NCI-H1436 treated with DMSO at 0.1 percent for 48 hours (cell line): ENCODE measurements around the gene PRKAG2.
"Not testable (repeated sequence)": the region's sequence is repeated elsewhere in the genome, so short reads cannot be mapped to it uniquely, and the experiment has no call there.

Source experiments
- DNase-seq: peaks from one replicate; lab custom pipeline; 2025; lab: John Stamatoyannopoulos, UW

The PRKAG2 gene

DNA sequence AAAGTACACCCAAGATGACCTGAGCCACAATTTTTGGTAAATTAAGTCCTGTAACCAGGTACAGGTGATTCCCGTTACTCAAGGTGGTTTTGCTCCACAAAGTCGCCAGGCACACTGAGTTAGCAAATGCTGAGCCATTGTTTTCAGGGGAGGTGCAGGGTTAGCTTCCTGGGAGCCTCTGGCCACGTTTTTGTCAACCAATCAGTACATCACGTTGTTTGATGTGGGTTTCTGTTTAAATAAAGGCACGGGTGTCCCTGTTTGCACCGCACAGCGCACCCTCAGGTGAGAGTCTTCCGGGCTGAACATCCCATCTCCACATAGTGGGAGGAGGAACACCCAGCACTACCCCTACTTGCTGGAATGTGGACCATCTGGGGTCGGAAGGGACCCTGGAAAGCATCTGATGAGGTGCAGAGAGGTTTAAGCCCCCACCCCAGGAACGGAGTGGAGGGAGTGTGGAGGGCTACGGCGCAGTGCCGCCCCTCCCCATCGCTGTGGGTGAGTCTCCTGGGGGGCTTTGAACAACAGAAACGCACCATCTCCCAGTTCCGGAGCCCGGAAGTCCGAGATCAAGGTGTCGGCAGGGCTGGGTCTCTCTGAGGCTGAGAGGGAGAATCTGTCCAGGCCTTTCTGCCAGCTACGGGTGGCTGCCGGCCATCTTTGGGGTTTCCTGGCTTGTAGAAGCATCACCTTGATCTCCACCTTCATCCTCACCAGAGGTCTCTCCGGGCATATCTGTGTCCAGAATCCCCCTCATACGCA is 42.5 kb downstream of the PRKAG2 start:
- no peak for DNase-seq

DNA sequence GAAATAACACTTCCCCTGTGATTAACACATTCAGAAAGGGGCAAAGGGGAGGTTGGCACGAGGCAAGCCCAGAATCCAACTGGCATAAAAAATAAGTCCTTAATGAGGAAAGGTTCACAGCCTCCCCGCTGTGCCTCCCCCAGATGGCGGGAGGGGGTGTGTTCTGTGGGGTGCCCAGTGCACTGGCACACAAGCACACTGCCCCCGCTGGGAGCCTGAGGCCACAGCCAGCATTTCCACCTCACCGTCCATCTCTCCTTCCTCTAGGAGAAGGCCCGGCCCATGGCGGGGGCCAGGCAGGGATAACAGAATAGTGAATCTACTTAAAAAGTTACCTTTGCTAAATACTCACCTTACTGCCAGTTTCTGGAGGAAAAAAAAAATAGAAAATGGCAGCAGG is 43.2 kb downstream of the PRKAG2 start:
- no peak for DNase-seq

DNA sequence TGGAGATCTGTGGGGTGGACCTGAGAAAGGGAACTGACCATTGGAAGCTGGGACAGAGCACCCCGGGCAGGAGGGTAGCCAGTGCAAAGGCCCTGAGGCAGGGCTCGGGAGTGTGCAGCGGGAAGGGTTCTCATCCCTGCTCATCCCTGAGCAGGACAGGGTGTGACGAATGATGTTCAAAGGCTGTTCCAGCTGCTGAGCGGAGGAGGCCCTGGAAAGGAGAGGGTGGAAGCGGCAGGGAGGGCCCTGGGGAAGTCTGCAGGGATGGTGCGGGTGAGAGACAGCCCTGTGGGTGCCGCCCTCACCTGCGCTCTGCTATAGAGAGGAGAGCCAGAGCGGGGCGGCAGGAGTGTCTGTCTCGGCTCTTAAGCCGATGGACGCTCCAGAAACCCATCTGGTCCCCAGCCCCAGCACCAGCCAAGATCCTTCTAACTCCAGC is 43.7 kb downstream of the PRKAG2 start:
- no peak for DNase-seq

DNA sequence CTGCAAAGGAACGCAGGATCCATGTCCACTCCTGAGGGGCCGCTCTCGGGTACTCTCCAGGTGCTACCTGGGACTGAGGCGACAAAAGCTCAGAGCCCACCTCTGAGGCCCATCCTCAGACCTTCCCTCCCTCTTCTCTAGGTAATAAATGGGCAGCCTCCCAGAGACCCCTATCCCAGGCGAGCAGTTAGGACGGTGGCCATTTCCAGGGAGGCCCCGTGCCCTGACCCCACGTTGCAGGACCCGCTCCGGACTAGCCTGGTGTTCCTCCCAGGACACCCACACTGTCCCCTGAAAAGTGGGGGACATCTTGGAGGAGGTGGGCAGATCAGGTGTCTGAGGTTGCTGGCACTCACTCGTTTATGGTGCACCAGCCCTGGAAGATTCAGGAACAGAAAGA is 44.3 kb downstream of the PRKAG2 start:
- no peak for DNase-seq

DNA sequence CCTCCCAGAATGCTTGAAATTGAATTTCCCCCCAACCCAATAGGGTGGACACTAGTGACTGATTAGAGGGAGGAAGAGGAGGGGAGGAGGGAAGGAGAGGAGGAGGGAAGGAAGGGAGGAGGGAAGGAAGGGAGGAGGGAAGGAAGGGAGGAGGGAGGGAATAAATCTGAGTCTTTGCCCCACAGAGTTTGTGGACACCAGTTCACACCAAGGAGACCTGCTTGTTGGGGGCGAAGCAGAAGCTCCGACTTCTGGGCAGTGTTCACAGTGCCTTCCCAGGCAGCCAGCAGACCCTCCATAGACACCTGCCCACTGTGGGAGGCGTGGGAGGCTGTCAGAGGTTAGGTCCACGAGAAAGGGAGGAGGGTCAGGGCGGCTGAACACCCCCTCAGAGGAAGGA is 44.8 kb downstream of the PRKAG2 start:
- DNase-seq: no peak

DNA sequence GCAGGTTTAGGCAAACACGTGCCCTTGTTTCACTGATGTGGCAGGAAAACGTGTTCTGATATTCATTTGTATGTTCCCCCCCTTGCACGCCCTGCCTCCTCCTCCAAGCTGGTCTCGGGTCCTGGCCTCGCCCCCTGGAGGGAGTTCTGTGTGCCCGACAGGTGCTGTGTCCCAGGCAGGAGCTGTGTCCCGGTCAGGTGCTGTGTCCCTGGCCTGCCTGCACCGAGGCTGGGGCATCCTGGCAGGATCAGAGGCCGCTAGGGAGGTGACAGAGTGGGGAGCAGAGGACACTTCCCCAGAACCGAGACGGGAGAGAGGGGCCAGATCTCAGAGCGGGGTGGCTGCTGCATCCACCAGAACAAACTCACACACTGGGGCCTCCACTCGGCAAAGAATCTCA is 45.3 kb downstream of the PRKAG2 start:
- DNase-seq: no peak

DNA sequence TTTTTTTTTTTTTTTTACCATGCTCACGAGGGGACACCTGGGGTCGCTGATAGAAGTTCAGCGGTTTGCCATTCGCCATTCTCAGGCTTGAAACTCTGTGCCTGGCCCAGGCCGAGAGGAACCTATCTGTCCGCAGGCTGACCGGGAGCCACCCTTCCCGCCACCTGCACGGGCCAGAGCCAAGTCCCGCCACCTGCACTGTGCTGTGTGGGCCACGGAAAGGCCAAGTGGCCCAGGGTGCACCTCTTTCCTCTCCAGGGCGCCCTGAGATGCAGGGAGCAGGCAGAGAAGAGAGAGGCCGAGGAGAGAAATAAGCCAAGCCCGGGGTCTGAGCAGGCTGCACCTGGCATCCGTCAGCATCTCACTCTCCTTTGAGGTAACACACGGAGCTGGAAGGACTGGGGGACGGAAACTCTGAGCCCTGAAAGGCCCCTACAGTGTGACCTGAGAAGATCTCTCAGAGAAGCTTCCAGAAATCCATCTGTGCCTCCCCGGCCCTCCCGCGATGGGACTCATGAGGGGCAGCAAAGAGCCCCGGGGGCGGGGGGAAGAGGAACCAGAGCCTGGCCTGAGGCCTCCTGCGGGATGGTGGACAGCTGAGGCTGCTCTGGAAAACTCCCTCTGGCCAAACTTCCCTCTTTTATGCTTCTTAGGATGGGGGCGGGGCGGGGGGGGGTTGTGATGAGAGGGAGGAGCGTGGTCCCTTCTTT is 46.6 kb downstream of the PRKAG2 start:
- no peak for DNase-seq

DNA sequence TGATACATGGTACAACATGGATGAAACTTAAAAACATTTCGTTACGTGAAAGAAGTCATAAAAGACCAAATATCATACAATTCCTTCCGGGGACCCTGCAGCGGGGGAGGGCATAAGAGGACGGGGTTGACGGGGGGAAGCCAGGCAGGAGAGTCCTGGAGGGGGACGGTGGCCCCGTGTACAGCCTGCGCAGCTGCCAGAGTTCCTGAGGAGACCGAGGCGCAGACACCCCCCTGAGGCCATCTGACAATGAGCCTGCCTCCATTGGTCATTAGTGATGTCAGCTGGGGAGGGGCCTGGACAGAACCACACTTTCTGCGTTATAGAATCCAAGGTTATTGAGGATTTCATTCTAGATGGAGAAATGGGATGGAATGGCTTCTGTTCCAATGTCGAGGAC is 47.2 kb downstream of the PRKAG2 start:
- DNase-seq: no peak

DNA sequence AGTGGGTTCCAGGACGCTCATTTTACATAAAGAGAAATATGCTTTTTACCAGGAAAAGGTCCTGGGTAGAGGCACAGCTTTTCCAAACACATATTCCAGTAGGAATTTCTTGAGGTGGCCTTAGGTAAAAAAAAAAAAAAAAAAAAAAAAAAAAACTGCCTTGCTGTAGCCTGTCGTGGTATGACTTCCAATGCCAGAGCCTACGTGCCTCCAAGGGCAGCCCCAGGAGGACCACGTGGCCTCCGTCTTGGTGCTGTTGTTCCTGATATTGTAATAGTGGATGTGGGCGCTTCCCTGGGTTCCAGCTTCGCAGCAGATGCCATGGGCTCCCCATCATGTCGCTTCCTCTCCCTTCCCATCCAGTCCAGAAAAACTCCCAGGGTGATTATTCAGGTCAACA is 49.3 kb downstream of the PRKAG2 start:
- no peak for DNase-seq

DNA sequence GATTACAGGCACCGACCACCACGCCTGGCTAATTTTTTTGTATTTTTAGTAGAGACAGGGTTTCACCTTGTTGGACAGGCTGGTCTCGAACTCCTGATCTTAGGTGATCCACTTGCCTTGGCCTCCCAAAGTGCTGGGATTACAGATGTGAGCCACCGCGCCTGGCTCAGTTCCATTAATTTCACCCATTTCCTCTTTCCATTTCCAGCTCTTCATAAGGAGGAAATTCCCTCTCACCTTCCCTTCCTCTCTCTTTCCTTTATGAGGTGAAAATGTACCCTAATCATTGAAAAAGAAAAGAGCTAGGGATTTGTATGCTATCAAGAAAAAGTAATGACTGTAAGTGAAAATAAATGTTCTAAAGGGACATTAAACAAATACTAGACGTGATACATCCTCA is 50.6 kb downstream of the PRKAG2 start:
- DNase-seq: not testable (repeated sequence)

DNA sequence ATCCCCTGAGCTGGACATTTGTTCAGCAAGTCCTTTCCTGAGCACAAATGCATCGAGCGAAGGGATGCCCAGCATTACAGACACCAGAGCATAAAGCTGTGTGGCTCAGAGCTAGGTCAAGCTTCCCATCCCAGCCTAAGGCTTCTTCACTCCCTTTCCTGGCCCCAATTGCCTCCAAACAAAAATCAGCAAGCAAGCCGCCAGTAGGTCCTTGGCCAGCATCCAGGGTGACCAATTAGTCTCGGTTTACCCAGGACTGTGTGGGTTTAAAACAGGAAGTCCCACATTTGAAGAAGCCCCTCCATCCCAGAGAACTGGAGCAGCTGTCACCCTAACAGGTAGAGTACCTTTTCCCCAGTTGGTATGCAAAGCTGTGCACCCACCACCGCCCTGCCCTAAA is 51.2 kb downstream of the PRKAG2 start:
- no peak for DNase-seq

DNA sequence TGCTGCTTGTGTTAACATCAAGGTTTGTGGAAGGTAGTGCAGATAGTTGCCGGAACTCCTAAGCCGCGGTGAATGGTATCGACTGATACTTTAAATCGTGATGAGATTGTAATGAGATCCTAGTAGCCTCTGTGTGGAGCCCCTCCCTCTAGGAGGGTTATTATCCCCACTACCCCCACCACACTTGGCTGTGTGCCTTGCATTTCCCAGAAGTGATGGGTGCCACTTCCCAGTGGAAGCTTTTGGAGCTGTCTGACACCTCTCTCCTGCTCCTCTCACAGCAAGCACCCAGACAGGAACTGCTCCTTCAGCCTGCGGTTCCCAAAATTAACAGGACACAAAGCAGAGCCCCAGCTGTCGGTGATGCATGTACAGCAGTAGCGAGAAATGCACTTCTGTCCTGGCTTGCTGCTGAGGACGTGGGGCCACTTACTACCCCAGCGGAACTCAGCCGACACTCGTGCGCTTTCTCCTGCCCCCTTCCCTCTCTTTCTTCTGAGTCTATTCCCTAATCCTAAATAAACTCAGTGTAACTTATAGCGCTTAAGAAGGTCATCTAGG is 52.5 kb downstream of the PRKAG2 start:
- no peak for DNase-seq

DNA sequence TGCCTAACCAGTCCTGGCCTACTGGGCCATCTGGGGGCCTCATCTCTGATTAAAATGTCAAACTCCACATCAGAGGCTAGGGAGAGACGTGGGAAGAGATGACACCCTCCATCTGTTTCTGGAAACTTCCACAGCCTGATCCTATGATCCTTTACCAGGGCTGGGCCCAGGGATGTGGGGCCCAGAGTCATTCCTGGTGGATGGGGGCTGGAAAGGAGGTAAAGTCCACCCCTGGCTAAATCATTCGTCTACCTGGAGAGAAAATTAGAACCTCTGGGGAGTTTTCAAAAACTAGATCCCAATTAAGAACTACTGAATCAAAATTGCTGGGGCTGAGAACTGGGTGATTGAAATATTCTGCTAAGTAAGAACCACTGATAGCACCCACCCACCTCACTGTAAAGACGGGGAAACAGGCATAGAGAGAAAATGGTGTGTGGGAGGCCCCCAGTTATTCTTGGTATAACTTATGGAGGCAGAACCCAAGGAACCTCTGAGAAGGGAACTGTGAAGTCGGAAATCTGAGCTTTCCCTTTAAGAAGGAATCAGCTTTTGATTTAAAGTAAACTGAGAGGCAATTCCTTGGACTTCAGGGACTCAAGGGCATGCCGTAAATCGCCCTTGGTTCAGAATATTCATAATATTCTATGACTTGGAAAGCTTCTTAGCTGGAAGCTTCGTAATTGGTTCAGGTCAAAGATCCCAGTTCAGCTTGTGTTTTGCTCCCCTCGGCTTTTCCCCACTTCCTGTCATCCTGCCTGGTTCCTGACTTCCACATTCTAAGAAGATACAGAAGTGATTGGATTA is 53.1 kb downstream of the PRKAG2 start:
- DNase-seq: no peak

DNA sequence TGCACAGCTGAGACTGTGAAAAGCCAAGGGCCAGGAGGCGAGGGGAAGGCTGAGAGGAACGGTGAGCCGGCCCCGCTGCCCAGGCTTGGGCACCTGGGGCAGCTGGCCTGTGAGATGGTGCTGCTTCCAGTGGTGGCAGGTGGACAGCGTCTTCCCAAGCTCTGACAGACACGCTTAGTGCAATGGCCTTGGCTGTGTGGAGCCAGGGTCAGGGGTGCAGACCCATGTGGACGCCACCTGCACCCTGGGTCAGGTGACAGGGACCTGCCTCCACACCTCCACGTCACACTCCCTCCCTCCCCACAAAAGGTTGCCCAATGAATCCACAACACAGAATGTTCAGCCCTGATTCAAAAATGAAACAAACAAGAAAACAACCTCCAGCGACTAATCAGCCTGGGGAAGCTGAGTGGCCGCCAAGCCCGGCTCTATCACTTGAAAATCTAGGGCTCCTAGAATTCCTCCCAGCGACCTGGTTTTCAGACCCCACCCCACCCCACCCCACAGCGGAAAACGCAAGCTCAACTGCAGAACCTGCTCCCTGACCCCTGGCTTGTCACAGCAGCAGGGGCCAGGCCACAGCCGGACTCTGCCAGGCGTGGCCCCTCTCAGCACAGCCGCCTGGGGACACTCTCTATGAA is 54.3 kb downstream of the PRKAG2 start:
- no peak for DNase-seq

DNA sequence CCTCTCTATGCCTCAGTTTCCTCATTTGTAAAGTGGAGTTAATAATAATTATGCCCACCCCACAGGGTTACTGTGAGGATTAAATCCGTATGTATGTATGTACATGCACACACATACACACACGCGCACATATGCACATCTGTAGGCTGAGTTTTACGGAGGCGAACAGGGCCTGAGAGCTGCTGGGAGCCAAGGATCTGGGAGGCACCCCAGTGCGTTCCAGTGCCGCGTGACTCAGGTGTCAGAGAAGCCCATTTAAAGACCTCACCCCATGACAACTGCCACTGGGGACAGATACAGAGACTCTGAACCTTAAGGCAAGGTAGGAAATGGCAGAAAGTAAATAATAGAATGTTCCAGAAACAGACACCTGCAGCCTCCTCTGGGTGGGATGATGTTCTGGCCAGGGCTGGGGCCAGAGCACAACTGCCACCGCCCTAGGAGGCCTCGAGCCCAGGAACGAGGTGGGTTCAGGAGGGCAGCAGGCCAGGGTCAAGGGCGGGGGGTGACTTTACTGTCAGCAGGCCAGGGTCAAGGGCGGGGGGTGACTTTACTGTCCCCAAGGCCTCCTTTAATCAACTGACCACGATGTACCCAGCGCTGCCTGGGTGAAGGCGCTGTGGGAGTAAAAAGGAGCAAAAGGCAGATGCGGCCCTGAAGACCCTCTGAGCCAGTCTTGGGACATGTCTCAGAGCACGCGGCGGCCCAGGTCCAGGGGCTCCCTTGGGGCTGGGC is 54.9 kb downstream of the PRKAG2 start:
- DNase-seq: no peak

DNA sequence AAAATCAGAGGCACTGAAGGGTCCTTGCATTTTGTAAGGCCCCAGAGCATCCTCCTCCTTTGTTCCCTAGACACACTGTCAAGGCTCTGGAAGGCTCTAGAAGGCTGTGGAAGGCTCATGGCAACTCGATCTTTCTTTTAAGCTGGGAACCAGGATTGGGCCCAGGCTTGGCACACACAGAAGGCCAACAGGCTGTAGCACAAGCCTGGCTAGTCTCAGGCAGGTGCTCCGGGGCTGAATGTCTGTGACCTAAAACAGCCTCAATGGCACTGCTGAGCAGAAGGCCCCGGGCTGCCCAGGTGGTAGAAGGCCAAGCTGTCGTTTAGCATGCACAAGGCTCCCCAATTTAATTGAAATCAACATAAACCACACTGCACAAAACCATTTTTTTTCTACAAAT is 55.7 kb downstream of the PRKAG2 start:
- DNase-seq: no peak

DNA sequence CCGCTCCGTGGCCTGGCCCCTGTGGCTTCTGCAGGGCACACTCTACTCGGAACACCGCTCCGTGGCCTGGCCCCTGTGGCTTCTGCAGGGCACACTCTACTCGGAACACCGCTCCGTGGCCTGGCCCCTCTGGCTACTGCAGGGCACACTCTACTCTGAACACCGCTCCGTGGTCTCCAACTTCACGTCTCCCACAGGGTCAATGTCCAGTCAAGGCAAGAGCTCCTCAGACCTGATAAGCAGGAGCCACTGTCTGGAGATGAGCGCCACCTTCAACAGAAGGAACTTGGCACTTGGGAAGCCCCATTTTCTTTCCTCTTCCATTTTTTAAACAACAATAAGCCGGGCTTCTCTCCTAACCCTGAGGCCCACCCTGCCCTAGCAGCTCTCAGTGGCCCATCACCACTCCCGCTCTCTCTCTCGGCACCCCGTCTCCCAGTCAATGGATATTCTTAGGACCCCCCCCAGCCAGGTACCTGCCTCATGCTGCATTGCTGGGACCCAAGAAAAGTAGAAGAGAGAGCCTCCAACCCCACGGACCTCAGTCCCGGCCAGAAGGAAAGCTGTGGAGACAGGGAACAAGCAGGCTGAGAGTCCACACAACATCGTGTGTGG is 56.3 kb downstream of the PRKAG2 start:
- DNase-seq: no peak

DNA sequence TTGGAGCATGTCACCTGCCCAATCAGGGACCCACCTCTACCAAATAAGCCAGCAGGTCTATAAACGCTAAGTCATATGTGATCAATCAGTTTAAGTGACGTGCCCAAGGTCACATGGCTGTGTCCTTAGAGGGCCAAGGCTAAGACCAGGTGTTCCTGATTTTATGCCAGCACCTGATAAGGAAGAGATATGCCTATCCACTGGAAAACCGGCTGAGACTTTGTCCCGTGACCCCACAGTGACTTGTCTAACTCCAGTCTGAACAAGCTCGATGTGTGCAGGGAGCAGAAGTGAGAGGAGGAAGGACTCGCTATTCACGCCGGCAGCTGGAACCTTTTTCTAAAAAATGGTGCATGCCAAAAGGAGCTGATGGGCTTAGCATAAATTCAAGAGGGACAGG is 57.0 kb downstream of the PRKAG2 start:
- DNase-seq: no peak

DNA sequence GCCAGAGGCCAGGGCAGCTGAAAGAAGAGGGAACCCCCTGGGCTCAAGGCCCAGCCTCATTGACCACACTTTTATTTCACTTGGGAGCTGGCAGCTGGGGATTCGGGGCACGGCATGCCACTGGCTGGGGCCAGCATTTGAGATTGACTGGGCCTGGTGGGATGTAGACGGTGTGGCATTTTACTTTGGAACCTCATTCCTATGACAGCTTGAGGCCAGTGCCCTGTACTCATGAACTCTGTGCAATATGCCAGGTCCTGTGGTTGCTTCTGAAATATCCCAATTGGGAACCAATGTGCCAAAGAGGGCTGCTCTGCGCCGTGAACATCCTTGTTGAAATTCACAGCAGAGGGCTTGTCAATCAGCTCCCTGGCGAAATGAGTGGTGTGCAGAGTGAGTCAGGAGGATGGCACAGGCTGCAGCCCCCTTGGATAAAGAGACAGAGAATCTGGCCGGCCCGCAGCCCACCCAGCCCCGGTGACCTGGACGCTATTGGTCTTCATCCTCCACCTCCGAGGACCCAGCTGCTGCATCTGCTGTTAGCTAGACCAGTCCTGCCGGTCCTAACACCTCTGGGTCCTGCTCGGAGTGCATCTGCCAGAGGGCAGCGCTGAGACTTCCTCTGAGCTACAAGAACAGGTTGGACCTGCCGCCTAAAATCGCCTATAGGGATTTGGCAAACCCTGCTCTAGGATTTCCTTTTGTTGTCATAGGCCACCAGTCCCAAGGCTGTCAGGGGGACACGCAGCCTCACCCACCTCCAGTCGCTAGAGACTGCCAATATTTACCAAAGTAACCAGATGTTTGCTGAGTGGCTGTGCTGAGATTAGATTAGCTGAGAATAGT is 58.0 kb downstream of the PRKAG2 start:
- no peak for DNase-seq
